Fibroblast of skin of left quadriceps (primary cell): Measurements from ENCODE around the gene TNFRSF25.
"Not testable (repeated sequence)": the region's sequence is repeated elsewhere in the genome, so short reads cannot be mapped to it uniquely, and the experiment has no call there.

ENCODE experiments used
- DNase-seq, 2 experiments: peaks; one replicate each; pipeline ENCODE4 v3.0.0-alpha.2; 2013; ENCODE audit warnings: low read depth in 2 of 2

The TNFRSF25 gene

DNA sequence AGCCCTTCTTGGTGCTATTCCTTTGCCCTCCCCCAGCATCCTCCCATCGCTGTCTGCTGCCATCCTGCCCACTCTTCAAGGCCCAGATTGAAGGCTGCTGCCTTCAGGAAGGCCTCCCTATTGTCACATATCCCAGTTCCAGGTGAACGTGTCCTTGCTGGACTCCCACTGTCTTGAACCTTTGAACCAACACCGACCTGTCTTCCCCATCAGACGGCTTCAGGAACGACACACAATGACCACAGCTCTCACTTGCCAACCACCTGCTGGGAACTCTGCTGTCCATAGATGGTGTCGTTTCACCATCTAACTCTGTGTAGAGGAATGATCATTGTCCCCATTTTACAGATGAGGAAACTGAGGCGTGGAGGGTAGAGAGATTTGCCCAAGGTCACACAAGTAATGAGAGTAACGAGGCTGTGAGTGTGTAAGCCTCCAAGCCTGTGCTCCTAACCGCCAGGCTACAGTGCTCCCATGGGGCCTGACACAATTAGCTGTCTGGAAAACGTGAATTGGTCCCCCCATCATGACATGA lies 35.4 kb upstream of the TNFRSF25 start:
- DNase-seq = no peak

DNA sequence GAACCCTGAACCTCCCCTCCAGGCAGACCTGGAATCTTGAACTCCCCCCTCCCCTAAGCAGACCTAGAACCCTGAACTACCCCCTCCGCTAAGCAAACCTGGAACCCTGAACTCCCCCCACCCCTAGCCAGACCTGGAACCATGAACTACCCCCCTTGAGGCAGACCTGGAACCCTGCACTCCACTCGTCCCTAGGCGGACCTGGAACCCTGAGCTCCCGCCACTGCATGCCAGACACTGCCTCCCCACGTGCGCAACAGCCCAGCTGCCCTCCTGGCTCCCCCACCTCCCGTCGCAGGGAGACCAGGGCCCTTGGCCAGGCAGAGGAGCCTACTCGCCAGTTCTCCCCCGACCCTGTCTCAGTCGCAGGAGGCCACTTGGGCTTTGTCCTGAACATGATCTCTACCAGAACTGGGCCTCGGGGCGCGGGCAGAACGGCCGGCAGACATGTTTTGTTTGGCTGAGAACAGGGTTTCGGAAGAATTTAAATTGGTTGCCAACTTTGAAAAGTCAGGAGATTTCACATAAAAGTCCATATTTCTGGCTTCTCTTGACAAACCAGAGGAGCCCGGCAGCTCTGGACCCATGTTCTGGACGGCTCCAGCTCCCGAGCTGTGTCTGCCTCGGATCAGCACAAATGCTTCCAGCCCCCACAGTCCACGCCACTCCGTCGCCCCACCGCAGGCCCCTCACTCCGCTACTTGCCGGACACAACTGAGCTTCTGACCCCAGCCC lies 34.7 kb upstream of the TNFRSF25 start:
- DNase-seq = no peak

- DNase-seq = no peak
Observed at GRCh38 chr1:6499296-6499695, 33.3 kb upstream of the TNFRSF25 start.

DNA sequence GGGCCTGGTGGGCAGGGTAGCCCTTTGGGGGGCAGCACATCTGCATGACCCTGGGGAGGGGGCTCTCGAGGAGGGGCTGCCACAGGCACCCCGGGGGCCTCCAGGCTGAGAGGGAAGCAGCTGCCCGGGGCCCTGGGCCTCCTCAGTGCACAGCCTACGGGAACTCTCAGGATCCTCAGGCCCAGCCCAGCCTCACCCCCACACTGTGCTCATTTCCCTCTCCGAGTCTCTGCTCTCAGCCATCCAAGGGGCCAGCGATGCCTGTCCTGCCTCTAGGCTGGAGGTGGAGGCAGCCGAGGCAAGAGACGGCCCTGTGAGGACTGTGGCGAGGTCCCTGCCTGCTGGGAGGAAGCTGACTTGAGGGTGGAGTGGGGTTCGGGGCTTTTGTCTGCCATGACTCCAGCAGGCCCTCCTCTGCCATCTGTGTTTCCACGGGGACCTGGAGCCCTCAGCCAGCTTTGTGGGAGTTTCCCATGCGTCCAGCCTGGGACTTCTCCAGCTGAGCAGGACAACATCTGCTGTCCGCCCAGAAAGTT lies 32.7 kb upstream of the TNFRSF25 start:
- no peak for DNase-seq

GRCh38 chr1:6497867-6498575 lies 32.0 kb upstream of the TNFRSF25 start:
- DNase-seq = no peak

- no peak for DNase-seq
Observed at GRCh38 chr1:6497215-6497866, 31.4 kb upstream of the TNFRSF25 start.

DNA sequence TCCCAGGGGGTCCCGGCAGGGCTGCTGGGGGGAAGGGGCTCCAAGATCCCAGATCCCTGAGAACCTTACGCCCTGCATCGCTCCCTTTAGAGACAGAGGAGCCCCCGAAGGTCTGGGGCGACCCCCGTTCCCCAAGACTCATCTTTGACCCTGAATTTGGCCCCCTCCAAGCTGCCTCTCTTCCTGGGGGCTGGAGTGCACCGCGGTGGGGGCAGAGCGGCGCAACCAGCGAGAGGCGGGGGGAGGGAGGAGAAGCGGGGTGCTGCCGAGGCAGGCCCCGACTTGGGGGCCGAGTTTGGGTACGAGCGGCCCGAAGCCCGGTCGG lies 30.9 kb upstream of the TNFRSF25 start:
- DNase-seq = no peak

- no peak for DNase-seq
Observed at GRCh38 chr1:6496365-6496721, 30.4 kb upstream of the TNFRSF25 start.

- no peak for DNase-seq
Observed at GRCh38 chr1:6495540-6496364, 29.8 kb upstream of the TNFRSF25 start.

DNA sequence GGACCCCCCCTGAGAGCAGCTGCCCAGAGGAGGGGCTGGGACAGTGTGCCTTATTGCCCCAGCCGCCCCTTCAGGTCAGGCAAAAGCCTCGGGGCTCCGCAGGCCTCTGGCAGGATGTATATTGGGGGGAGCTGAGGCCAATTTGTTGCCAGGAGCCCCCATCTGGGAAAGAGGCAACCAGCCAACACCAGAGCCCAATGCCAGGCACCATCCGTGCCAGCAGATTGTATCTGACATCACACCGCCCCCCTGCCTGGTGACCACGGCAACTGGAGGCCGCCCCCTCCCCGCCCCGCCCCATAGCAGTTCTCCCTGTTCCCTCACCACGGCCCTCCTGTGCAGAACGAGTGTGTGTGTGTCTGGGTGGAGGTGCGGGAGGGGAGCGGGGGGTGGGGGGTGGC lies 29.1 kb upstream of the TNFRSF25 start:
- no peak for DNase-seq

GRCh38 chr1:6494627-6495026 lies 28.7 kb upstream of the TNFRSF25 start:
- no peak for DNase-seq

- DNase-seq = not testable (repeated sequence)
Observed at GRCh38 chr1:6493834-6494223, 27.9 kb upstream of the TNFRSF25 start.

- DNase-seq = no peak
Observed at GRCh38 chr1:6491966-6492365, 26.0 kb upstream of the TNFRSF25 start.

GRCh38 chr1:6491480-6491962 lies 25.5 kb upstream of the TNFRSF25 start, which contains the start of gene PLEKHG5:
Gene PLEKHG5, minus strand, starts transcription at chr1:6491667. Its CDS starts 14,096 bp downstream, at chr1:6477571.
- DNase-seq = peak; percentile 43

- DNase-seq = no peak
Observed at GRCh38 chr1:6491081-6491449, 25.1 kb upstream of the TNFRSF25 start.

GRCh38 chr1:6490181-6491080 lies 24.5 kb upstream of the TNFRSF25 start:
- DNase-seq = peak; percentile 39 to 50

DNA sequence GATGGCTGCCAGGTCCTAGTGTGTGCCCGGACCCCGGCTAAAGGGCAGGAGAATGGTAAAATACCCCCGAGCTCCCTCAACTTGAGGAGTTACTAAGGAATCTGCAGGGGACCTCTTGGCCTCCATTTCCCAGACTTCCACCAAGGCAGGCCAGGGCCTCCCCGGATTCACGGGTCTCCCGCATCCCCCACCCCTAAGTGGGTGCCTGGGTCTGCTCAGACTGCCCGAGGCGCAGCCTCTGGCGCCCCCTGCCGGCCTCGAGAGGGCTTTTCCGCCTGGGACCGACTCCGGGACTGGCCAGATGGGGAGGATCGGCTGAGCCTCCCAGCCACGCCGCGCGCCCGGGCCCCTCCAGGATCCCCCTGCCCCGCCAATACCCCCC lies 23.8 kb upstream of the TNFRSF25 start:
- peak; percentile 32 to 41 for DNase-seq

GRCh38 chr1:6489383-6489765 lies 23.4 kb upstream of the TNFRSF25 start:
- no peak for DNase-seq

- no peak for DNase-seq
Observed at GRCh38 chr1:6488602-6489382, 22.8 kb upstream of the TNFRSF25 start.
